ENCODE data around the gene ARAF.

The ARAF gene

DNA sequence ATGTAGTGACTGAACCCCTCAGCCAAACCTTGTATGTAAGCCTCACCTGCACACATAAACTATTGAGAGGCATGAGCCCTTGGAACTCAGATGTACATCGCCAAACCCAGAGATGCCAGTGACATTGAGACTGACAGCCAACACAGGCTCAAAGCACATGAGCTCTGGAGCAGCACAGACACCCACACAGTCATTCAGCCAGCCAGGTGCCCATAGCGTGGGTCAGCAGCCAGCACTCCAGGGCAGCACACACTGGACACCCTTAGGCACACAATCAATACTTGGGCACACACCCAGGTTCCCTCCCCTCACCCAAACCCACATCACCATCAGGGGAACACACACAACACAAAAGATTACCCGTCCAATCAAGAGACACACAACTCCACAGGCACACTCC is 16.9 kb downstream of the ARAF start:
- H3K4me3 ChIP-seq (ENCODE audit: low read depth, low read length): no peak overlapping the region
- in situ Hi-C loops (cut with HindIII; ENCODE audit: low pct_ligation_motif_present, low sequenced_read_pairs): no loop called here

DNA sequence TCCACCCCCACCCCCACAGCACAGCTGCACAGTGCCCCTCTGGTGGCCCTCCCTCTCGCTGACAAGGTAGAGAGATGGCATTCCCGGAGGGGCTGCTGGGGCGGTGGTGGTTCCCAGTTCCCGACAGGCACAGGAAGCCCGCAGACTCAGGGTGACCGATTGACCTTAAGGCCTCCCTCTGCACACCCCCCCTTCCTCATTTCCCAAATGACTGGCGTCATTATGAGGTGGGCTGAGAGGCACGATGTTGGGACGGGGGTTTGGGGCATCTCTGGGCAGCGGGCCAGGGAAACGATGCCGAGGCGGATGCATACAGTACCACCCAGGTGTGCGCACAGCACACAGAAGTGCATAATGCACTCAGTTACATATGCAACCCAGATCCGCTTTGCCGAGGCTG is 17.7 kb downstream of the ARAF start:
- Histone ChIP-seq H3K27ac (no peak overlapping the region), H3K4me3 (ENCODE audit: low read depth, low read length) (no peak overlapping the region), H3K27me3 (replicated peaks) (no peaks in the 10 kb centered on the region), H3K36me3 (replicated peaks) (no peaks in the 10 kb centered on the region)
- TF ChIP-seq, protein P1, sequence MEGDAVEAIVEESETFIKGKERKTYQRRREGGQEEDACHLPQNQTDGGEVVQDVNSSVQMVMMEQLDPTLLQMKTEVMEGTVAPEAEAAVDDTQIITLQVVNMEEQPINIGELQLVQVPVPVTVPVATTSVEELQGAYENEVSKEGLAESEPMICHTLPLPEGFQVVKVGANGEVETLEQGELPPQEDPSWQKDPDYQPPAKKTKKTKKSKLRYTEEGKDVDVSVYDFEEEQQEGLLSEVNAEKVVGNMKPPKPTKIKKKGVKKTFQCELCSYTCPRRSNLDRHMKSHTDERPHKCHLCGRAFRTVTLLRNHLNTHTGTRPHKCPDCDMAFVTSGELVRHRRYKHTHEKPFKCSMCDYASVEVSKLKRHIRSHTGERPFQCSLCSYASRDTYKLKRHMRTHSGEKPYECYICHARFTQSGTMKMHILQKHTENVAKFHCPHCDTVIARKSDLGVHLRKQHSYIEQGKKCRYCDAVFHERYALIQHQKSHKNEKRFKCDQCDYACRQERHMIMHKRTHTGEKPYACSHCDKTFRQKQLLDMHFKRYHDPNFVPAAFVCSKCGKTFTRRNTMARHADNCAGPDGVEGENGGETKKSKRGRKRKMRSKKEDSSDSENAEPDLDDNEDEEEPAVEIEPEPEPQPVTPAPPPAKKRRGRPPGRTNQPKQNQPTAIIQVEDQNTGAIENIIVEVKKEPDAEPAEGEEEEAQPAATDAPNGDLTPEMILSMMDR (IDR thresholded peaks at IDR 0.05; ENCODE audit: low read depth, low read length, missing control alignments): no peak
- in situ Hi-C loops (cut with HindIII; ENCODE audit: low pct_ligation_motif_present, low sequenced_read_pairs): no loop called here
- no peak for DNase-seq

More for the DNA sequence above, 16.9 kb downstream of the ARAF start:
- H3K27me3 ChIP-seq (replicated peaks): no peaks in the 10 kb centered on the region
- TF ChIP-seq, protein P1 (IDR thresholded peaks at IDR 0.05; ENCODE audit: low read depth, low read length, missing control alignments): no peak
- no peaks in the 10 kb centered on the region for H3K36me3 ChIP-seq (replicated peaks)
- peak overlapping the region; percentile 25 for H3K27ac ChIP-seq
- DNase-seq: no peak

DNA sequence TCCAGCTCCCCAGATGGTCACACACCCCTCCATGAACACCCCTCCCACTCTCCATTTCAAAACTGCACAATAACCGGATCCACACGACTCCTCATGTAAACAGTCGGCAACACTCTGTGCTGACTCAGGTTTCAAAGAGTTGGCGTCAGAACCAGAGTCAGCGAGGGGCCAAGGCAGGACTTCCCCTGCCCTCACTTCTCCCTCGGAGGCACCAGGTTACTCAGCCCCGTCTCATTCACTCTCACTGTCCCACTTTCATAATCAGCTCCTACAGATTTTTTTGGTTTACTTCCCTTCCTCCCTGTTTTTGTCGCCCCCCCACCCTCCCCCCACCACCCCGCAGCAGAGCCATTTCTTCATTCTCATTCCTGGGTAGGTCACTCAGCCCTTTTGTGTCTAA is 18.5 kb downstream of the ARAF start:
- peak; percentile 74 for DNase-seq
- peak overlapping the region; percentile 79 for H3K27ac ChIP-seq
- in situ Hi-C loops (cut with HindIII; ENCODE audit: low pct_ligation_motif_present, low sequenced_read_pairs): no loop called here
- H3K27me3 ChIP-seq (replicated peaks): no peaks in the 10 kb centered on the region
- no peaks in the 10 kb centered on the region for H3K36me3 ChIP-seq (replicated peaks)
- no peak overlapping the region for H3K4me3 ChIP-seq (ENCODE audit: low read depth, low read length)
- TF ChIP-seq, protein P1 (IDR thresholded peaks at IDR 0.05; ENCODE audit: low read depth, low read length, missing control alignments): no peak

DNA sequence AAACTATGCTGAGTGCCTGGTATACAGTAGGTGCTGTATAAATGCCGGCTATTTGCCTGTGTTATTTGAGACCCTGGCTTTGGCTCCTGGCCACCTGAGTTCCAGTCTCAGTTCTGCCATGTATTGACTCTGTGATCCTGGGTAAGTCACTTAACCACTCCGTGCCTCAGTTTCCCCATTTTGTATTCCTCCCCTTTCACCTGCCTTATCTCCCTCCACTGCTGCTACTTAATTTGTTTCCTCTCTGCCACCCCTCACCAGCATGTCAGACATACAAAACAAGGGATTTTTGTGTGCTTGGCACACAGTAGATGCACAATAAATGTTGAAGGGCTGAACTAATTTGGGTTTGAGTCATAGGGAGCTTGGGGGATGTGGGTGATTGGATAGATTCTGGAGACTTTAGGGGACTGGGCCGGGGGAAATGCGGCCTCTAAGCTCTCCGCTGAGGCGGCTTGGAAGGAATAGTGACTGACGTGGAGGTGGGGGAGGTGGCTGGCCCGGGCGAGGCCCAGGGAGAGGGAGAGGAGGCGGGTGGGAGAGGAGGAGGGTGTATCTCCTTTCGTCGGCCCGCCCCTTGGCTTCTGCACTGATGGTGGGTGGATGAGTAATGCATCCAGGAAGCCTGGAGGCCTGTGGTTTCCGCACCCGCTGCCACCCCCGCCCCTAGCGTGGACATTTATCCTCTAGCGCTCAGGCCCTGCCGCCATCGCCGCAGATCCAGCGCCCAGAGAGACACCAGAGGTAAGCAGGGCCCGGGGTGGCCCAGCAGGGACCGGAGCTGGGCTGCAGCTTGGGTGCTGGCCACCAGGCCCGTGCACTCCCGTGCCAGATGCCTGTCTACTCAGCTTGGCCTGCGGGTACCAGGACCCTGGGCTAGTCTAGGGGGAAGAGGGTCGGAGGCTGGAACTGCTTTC is 21.0 kb downstream of the ARAF start, which contains the start of gene TIMP1:
TSS of gene TIMP1 (plus strand) at position 706 of the 917 bp plus-strand sequence. CDS start 980 bp downstream, outside the sequence.
- TF ChIP-seq, protein P1 (IDR thresholded peaks at IDR 0.05; ENCODE audit: low read depth, low read length, missing control alignments): no peak
- in situ Hi-C loops (cut with HindIII; ENCODE audit: low pct_ligation_motif_present, low sequenced_read_pairs): no loop called here
- DNase-seq: peak; percentile 94
- Histone ChIP-seq H3K4me3 (ENCODE audit: low read depth, low read length) (peak within 1 kb of the TSS; percentile 76), H3K36me3 (replicated peaks) (peaks cover 19% of the 10 kb centered on the region), H3K27ac (peak within 1 kb of the TSS; percentile 59), H3K27me3 (replicated peaks) (no peaks in the 10 kb centered on the region)

DNA sequence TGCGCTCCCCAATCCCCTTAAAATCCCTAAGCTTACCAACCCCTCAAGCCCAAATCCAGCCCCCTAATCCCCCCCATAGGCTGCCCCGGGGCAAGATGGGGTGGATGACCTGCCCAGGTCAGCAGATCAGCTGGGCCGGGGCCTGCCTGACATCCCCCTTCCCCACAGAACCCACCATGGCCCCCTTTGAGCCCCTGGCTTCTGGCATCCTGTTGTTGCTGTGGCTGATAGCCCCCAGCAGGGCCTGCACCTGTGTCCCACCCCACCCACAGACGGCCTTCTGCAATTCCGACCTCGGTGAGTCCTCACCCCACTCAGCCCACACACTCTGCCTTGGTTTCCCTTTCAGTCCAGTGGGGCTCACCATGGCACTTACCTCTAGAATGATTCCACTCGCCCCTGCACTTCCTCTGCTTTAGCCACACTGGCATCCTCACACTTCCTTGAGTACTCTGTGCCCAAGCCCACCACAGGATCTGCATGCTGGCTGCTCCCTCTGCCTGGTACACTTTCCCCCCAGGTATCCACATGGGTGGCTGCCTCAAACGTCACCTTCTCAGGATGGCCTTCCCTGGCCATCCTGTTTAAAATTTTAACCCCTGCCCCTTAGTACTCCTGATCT is 22.3 kb downstream of the ARAF start:
- peak overlapping the region; percentile 56 for H3K27ac ChIP-seq
- TF ChIP-seq, protein P1 (IDR thresholded peaks at IDR 0.05; ENCODE audit: low read depth, low read length, missing control alignments): no peak
- in situ Hi-C loops (cut with HindIII; ENCODE audit: low pct_ligation_motif_present, low sequenced_read_pairs): no loop called here

More for the DNA sequence above, 22.3 kb downstream of the ARAF start:
- peak overlapping the region; percentile 76 for H3K4me3 ChIP-seq (ENCODE audit: low read depth, low read length)
- no peak for DNase-seq
- H3K36me3 ChIP-seq (replicated peaks): peaks cover 19% of the 10 kb centered on the region
- no peaks in the 10 kb centered on the region for H3K27me3 ChIP-seq (replicated peaks)

Data from brain microvascular endothelial cell (primary cell).